Astrocyte (in vitro differentiated cells and primary cell): ENCODE measurements around the gene PSMG4. TPM values are rescaled to one million over a fixed set of nuclear protein-coding genes. Genes with fewer than 3 reads are reported as not detected.

Experiments used
- DNase-seq: peaks from one replicate; pipeline ENCODE4 v3.0.0-alpha.2; 2010; ENCODE audit warnings: low read depth
- FAIRE-seq: peaks from 2 replicates; lab custom pipeline; 2011; peaks lifted over from hg19 to GRCh38; lab: Jason Lieb, UNC
- H2AFZ ChIP-seq: 2 replicates; pipeline ENCODE4 v1.6.0; 2012; ENCODE audit warnings: low read depth, low read length, inconsistent platforms
- H3K27ac ChIP-seq: 2 replicates; pipeline ENCODE4 v1.5.1; 2011; ENCODE audit warnings: low read depth, low read length, inconsistent platforms
- H3K27me3 ChIP-seq: 2 replicates; pipeline ENCODE4 v1.6.0; 2011; ENCODE audit warnings: low read length, inconsistent platforms; ENCODE audit not compliant: insufficient read depth
- H3K36me3 ChIP-seq: 2 replicates; pipeline ENCODE4 v1.5.1; 2011; ENCODE audit warnings: low read length, inconsistent platforms; ENCODE audit not compliant: insufficient read depth
- H3K4me1 ChIP-seq: 2 replicates; pipeline ENCODE4 v1.5.1; 2011; ENCODE audit warnings: low read length, inconsistent platforms; ENCODE audit not compliant: insufficient read depth
- H3K4me2 ChIP-seq: 2 replicates; pipeline ENCODE4 v1.6.0; 2012; ENCODE audit warnings: low read length, inconsistent platforms
- H3K4me3 ChIP-seq: 2 replicates; pipeline ENCODE4 v1.5.1; 2011; ENCODE audit warnings: low read depth, mild to moderate bottlenecking, low read length, inconsistent platforms; ENCODE audit not compliant: insufficient read depth
- H3K79me2 ChIP-seq: 2 replicates; pipeline ENCODE4 v1.6.0; 2012; ENCODE audit warnings: mild to moderate bottlenecking, low read length, inconsistent platforms; ENCODE audit not compliant: insufficient read depth
- H3K9ac ChIP-seq: 2 replicates; pipeline ENCODE4 v1.6.0; 2012; ENCODE audit warnings: mild to moderate bottlenecking, low read length, inconsistent platforms
- H3K9me3 ChIP-seq: 2 replicates; pipeline ENCODE4 v1.5.1; 2012; ENCODE audit warnings: low read depth, mild to moderate bottlenecking, low read length, inconsistent platforms; ENCODE audit not compliant: insufficient read depth
- H4K20me1 ChIP-seq: 2 replicates; pipeline ENCODE4 v1.6.0; 2012; ENCODE audit warnings: low read length, inconsistent platforms; ENCODE audit not compliant: insufficient read depth
- H3K27ac Mint-ChIP-seq: one replicate; pipeline ENCODE4 v1.8.0; 2021; ENCODE audit warnings: mild to moderate bottlenecking, mixed read lengths; ENCODE audit not compliant: unreplicated experiment
- H3K27me3 Mint-ChIP-seq: one replicate; pipeline ENCODE4 v1.8.0; 2021; ENCODE audit warnings: low read depth, mixed read lengths; ENCODE audit not compliant: unreplicated experiment
- H3K36me3 Mint-ChIP-seq: one replicate; pipeline ENCODE4 v1.8.0; 2021; ENCODE audit warnings: low read depth, mixed read lengths; ENCODE audit not compliant: unreplicated experiment
- H3K4me1 Mint-ChIP-seq: one replicate; pipeline ENCODE4 v1.8.0; 2021; ENCODE audit warnings: low read depth, mixed read lengths; ENCODE audit not compliant: unreplicated experiment
- H3K4me3 Mint-ChIP-seq: one replicate; pipeline ENCODE4 v1.8.0; 2021; ENCODE audit warnings: mild to moderate bottlenecking, moderate library complexity, mixed read lengths; ENCODE audit not compliant: unreplicated experiment
- H3K9me3 Mint-ChIP-seq: one replicate; pipeline ENCODE4 v1.8.0; 2021; ENCODE audit warnings: mild to moderate bottlenecking, mixed read lengths; ENCODE audit not compliant: unreplicated experiment
- CTCF ChIP-seq: IDR thresholded peaks from 2 replicates; pipeline ENCODE4 v1.5.1; 2011; ENCODE audit warnings: low read depth, mild to moderate bottlenecking, inconsistent platforms, low read length, moderate library complexity; ENCODE audit not compliant: insufficient read depth
- EZH2 ChIP-seq: IDR thresholded peaks from 2 replicates; pipeline ENCODE4 v1.6.1; 2012; ENCODE audit warnings: mild to moderate bottlenecking, low read length, inconsistent platforms; ENCODE audit not compliant: insufficient read depth
- total RNA-seq: library from RNA; stranded (reverse); gene quantifications from 2 replicates; pipeline ENCODE4 v1.2.1, GENCODE V29; 2021

PSMG4 gene
- total RNA-seq, 1 donor from 2014 or later = 23.4 TPM

DNA sequence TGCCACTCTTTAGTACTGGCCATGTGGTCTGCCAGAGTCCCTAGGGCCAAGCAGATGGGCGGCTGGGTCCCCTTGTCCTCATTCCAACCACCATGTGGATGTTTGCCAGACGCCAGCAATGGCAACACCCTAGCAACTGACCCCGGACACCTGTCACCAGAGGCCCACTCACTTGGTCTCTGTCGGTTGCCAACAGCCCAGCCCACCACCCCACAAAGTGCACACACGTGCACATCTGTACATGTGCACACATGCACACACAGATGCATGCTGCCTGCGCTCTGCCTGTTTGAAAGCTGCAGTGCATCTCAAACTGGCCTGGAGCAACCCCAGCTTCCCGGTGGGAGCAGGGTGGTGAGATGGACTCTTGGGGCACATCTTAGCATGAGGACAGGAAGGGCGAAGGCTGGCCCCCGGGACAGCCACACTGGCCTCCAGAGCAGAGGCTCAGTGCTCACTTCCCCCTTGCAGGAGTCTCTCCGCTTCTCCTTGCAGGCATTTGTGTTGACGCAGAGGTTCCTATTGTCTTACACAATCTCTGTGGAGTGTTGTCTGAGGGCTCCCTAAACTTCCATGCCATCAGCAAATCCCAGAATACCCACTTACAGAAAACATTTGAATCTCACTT is 54.0 kb downstream of the PSMG4 start:
- Histone ChIP-seq H3K27me3 (no peaks in the 10 kb centered on the region), H3K36me3 (no peaks in the 10 kb centered on the region), H3K4me2 (no peak overlapping the region), H4K20me1 (no peaks in the 10 kb centered on the region), H2AFZ (no peak overlapping the region), H3K4me3 (no peak overlapping the region), H3K9me3 (no peaks in the 10 kb centered on the region), H3K9ac (no peak overlapping the region), H3K4me1 (no peaks in the 10 kb centered on the region), H3K27ac (no peak overlapping the region), H3K79me2 (no peaks in the 10 kb centered on the region)
- Mint-ChIP-seq H3K27ac (no peak overlapping the region), H3K4me1 (no peaks in the 10 kb centered on the region), H3K36me3 (no peaks in the 10 kb centered on the region), H3K27me3 (peaks cover 18% of the 10 kb centered on the region), H3K4me3 (no peak overlapping the region), H3K9me3 (peaks cover 2% of the 10 kb centered on the region)
- no peak for TF ChIP-seq EZH2
- TF ChIP-seq CTCF = no peak
- FAIRE-seq = no peak
- no peak for DNase-seq

DNA sequence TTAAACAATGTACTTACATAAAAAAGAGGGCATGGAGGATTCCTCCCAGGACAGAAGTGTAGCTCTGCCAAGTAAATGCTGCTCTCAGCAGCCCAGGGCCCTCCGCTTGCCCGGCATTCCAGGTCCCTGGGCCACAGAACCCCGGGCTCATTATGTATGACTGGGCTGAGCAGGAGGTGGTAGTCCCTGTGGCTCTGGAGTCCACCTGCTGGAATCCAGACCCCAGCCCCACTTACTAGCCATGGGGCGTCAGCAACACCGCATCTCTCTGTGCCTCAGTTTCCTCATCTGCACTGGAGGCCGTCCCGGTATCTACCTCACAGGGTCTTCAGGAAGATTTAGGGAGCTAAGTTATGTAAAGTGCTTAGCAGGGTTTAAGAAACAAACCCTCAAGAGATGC is 55.4 kb downstream of the PSMG4 start:
- no peak for FAIRE-seq
- no peak overlapping the region for H3K9ac ChIP-seq
- Mint-ChIP-seq H3K36me3 (no peaks in the 10 kb centered on the region), H3K27me3 (peaks cover 30% of the 10 kb centered on the region), H3K4me1 (no peaks in the 10 kb centered on the region), H3K27ac (no peak overlapping the region), H3K9me3 (peaks cover 2% of the 10 kb centered on the region), H3K4me3 (no peak overlapping the region)
- H3K9me3 ChIP-seq = no peaks in the 10 kb centered on the region
- no peaks in the 10 kb centered on the region for H4K20me1 ChIP-seq
- no peak overlapping the region for H3K4me3 ChIP-seq
- H3K79me2 ChIP-seq = no peaks in the 10 kb centered on the region
- H2AFZ ChIP-seq = no peak overlapping the region
- no peak overlapping the region for H3K27ac ChIP-seq
- H3K36me3 ChIP-seq = no peaks in the 10 kb centered on the region
- no peak for DNase-seq
- no peaks in the 10 kb centered on the region for H3K27me3 ChIP-seq
- TF ChIP-seq CTCF (no peak), EZH2 (no peak)
- H3K4me1 ChIP-seq = no peaks in the 10 kb centered on the region
- H3K4me2 ChIP-seq = no peak overlapping the region

GRCh38 chr6:3314621-3315467 is 56.1 kb downstream of the PSMG4 start:
- Histone ChIP-seq H3K4me1 (no peaks in the 10 kb centered on the region), H4K20me1 (no peaks in the 10 kb centered on the region), H3K9ac (no peak overlapping the region), H3K27ac (no peak overlapping the region), H3K79me2 (no peaks in the 10 kb centered on the region), H3K27me3 (no peaks in the 10 kb centered on the region), H3K36me3 (no peaks in the 10 kb centered on the region), H2AFZ (no peak overlapping the region), H3K4me2 (no peak overlapping the region), H3K4me3 (no peak overlapping the region), H3K9me3 (no peaks in the 10 kb centered on the region)
- TF ChIP-seq EZH2 = no peak
- no peak for TF ChIP-seq CTCF
- Mint-ChIP-seq H3K27ac (no peak overlapping the region), H3K9me3 (peaks cover 2% of the 10 kb centered on the region), H3K4me1 (no peaks in the 10 kb centered on the region), H3K4me3 (no peak overlapping the region), H3K36me3 (no peaks in the 10 kb centered on the region), H3K27me3 (peaks cover 35% of the 10 kb centered on the region)
- DNase-seq (no peak), FAIRE-seq (no peak)
